H9 (cell line): ENCODE data around the gene GSG1L. TPM values are rescaled to one million over a fixed set of nuclear protein-coding genes. Genes with fewer than 3 reads are reported as not detected.

Experiments
- DNase-seq: peaks from one replicate; pipeline ENCODE4 v3.0.0-alpha.2; 2017
- H2AFZ ChIP-seq: one replicate; pipeline ENCODE4 v1.6.1; 2013; ENCODE audit warnings: mild to moderate bottlenecking, low read length, control low read depth, moderate library complexity
- H2AK5ac ChIP-seq: 2 replicates; pipeline ENCODE4 v1.6.1; 2013; ENCODE audit warnings: low read length, control low read depth, mixed read lengths; ENCODE audit not compliant: insufficient read length
- H2BK120ac ChIP-seq: one replicate; pipeline ENCODE4 v1.6.1; 2013; ENCODE audit warnings: low read depth, mild to moderate bottlenecking, low read length, control low read depth, inconsistent platforms; ENCODE audit not compliant: poor library complexity, severe bottlenecking
- H2BK12ac ChIP-seq: 2 replicates; pipeline ENCODE4 v1.6.1; 2013; ENCODE audit warnings: low read length, control low read depth, mixed read lengths, low read depth; ENCODE audit not compliant: insufficient read length
- H2BK15ac ChIP-seq: 2 replicates; pipeline ENCODE4 v1.6.1; 2013; ENCODE audit warnings: low read depth, low read length, control low read depth
- H2BK20ac ChIP-seq: one replicate; pipeline ENCODE4 v1.6.1; 2013; ENCODE audit warnings: low read depth, mild to moderate bottlenecking, low read length, control low read depth, inconsistent platforms; ENCODE audit not compliant: poor library complexity, severe bottlenecking
- H2BK5ac ChIP-seq: 2 replicates; pipeline ENCODE4 v1.6.1; 2013; ENCODE audit warnings: low read length, control low read depth, mixed read lengths; ENCODE audit not compliant: insufficient read length
- H3K14ac ChIP-seq: 2 replicates; pipeline ENCODE4 v1.6.1; 2013; ENCODE audit warnings: low read length, control low read depth; ENCODE audit not compliant: insufficient read depth
- H3K18ac ChIP-seq: 2 replicates; pipeline ENCODE4 v1.6.1; 2013; ENCODE audit warnings: low read depth, mild to moderate bottlenecking, mixed read lengths, low read length, control low read depth; ENCODE audit not compliant: insufficient read length
- H3K23ac ChIP-seq: 2 replicates; pipeline ENCODE4 v1.6.1; 2013; ENCODE audit warnings: low read length, control low read depth, mixed read lengths, low read depth; ENCODE audit not compliant: insufficient read length
- H3K23me2 ChIP-seq: 2 replicates; pipeline ENCODE4 v1.6.1; 2013; ENCODE audit warnings: low read depth, mild to moderate bottlenecking, mixed read lengths, low read length, control low read depth; ENCODE audit not compliant: insufficient read length, poor library complexity, severe bottlenecking
- H3K27ac ChIP-seq: 2 replicates; pipeline ENCODE4 v1.5.1; 2013; ENCODE audit warnings: low read length, control low read depth, mixed read lengths, low read depth; ENCODE audit not compliant: insufficient read length
- H3K27me3 ChIP-seq: 2 replicates; pipeline ENCODE4 v1.6.1; 2013; ENCODE audit warnings: low read length, control low read depth, inconsistent platforms; ENCODE audit not compliant: insufficient read depth
- H3K4ac ChIP-seq: 2 replicates; pipeline ENCODE4 v1.6.1; 2013; ENCODE audit warnings: low read depth, mild to moderate bottlenecking, control low read depth, inconsistent platforms, low read length, moderate library complexity
- H3K4me1 ChIP-seq: 2 replicates; pipeline ENCODE4 v1.6.1; 2013; ENCODE audit warnings: low read length, control low read depth, inconsistent platforms; ENCODE audit not compliant: insufficient read depth
- H3K4me2 ChIP-seq: 2 replicates; pipeline ENCODE4 v1.6.1; 2013; ENCODE audit warnings: low read length, control low read depth, mixed read lengths; ENCODE audit not compliant: insufficient read length, insufficient read depth
- H3K56ac ChIP-seq: 2 replicates; pipeline ENCODE4 v1.6.1; 2013; ENCODE audit warnings: low read depth, mild to moderate bottlenecking, mixed read lengths, low read length, control low read depth; ENCODE audit not compliant: insufficient read length
- H3K79me1 ChIP-seq: 2 replicates; pipeline ENCODE4 v1.6.1; 2013; ENCODE audit warnings: low read depth, mild to moderate bottlenecking, moderate library complexity, low read length, control low read depth, inconsistent platforms; ENCODE audit not compliant: insufficient read depth, poor library complexity, severe bottlenecking
- H3K79me2 ChIP-seq: 2 replicates; pipeline ENCODE4 v1.6.1; 2013; ENCODE audit warnings: low read length, control low read depth, inconsistent platforms; ENCODE audit not compliant: insufficient read depth
- H3K9ac ChIP-seq: 2 replicates; pipeline ENCODE4 v1.6.1; 2013; ENCODE audit warnings: low read length, control low read depth, mixed read lengths; ENCODE audit not compliant: insufficient read length; ENCODE audit errors: extremely low read depth
- H3K9me3 ChIP-seq: one replicate; pipeline ENCODE4 v1.6.1; 2013; ENCODE audit warnings: low read depth, low read length, inconsistent platforms; ENCODE audit not compliant: control insufficient read depth
- H3T11ph ChIP-seq: one replicate; pipeline ENCODE4 v1.6.1; 2013; ENCODE audit warnings: mild to moderate bottlenecking, low read length, control low read depth, inconsistent platforms
- H4K20me1 ChIP-seq: one replicate; pipeline ENCODE4 v1.6.1; 2013; ENCODE audit not compliant: control insufficient read depth, insufficient read length, insufficient read depth
- H4K5ac ChIP-seq: 2 replicates; pipeline ENCODE4 v1.6.1; 2013; ENCODE audit warnings: low read depth, mild to moderate bottlenecking, mixed read lengths, low read length, control low read depth; ENCODE audit not compliant: insufficient read length
- H4K8ac ChIP-seq: replicated peaks from 2 replicates; pipeline ENCODE4 v1.6.1; 2013; ENCODE audit warnings: low read length, control low read depth, mixed read lengths, low read depth; ENCODE audit not compliant: insufficient read length
- H4K91ac ChIP-seq: 2 replicates; pipeline ENCODE4 v1.6.1; 2013; ENCODE audit warnings: low read depth, mild to moderate bottlenecking, moderate library complexity, mixed read lengths, low read length, control low read depth; ENCODE audit not compliant: insufficient read length
- H3K27ac Mint-ChIP-seq, 3 experiments: 2 replicates in 2 of 3; 3 replicates in 1 of 3; pipeline ENCODE4 v1.8.0; 2020 to 2021; ENCODE audit warnings: mixed read lengths in 3 of 3, mild to moderate bottlenecking in 1 of 3, moderate library complexity in 1 of 3
- H3K27me3 Mint-ChIP-seq: 2 replicates; pipeline ENCODE4 v1.8.0; 2021; ENCODE audit warnings: low read depth, mild to moderate bottlenecking, moderate library complexity, mixed read lengths
- H3K36me3 Mint-ChIP-seq, 3 experiments: 2 replicates in 2 of 3; 3 replicates in 1 of 3; pipeline ENCODE4 v1.8.0; 2020 to 2021; ENCODE audit warnings: low read depth in 3 of 3, mixed read lengths in 3 of 3; ENCODE audit not compliant: insufficient read depth in 1 of 3
- H3K4me1 Mint-ChIP-seq, 2 experiments: 2 replicates each; pipeline ENCODE4 v1.8.0; 2020; ENCODE audit warnings: mixed read lengths in 2 of 2
- H3K4me3 Mint-ChIP-seq, 2 experiments: 2 replicates in 1 of 2; 3 replicates in 1 of 2; pipeline ENCODE4 v1.8.0; 2020 to 2021; ENCODE audit warnings: mild to moderate bottlenecking in 2 of 2, mixed read lengths in 2 of 2, moderate library complexity in 1 of 2
- H3K9me3 Mint-ChIP-seq, 2 experiments: 2 replicates in 1 of 2; 3 replicates in 1 of 2; pipeline ENCODE4 v1.8.0; 2020; ENCODE audit warnings: mild to moderate bottlenecking in 2 of 2, mixed read lengths in 2 of 2, moderate library complexity in 1 of 2
- total RNA-seq: library from RNA; stranded (reverse); gene quantifications from 2 replicates; pipeline ENCODE4 v1.2.1, GENCODE V29; 2021
- TF ChIP-seq, protein P1 (sequence below): fragments of 200-600 bp; sonication (generic); conservative IDR thresholded peaks from 3 replicates; pipeline ENCODE4 v1.8.0; 2021; ENCODE audit warnings: antibody characterized with exemption, mild to moderate bottlenecking

GSG1L gene
- total RNA-seq, 1 experiment from 2014 or later: 0.35 TPM

GRCh38 chr16:27793249-27793622 lies 270.3 kb downstream of the GSG1L start:
- TF ChIP-seq, protein P1, sequence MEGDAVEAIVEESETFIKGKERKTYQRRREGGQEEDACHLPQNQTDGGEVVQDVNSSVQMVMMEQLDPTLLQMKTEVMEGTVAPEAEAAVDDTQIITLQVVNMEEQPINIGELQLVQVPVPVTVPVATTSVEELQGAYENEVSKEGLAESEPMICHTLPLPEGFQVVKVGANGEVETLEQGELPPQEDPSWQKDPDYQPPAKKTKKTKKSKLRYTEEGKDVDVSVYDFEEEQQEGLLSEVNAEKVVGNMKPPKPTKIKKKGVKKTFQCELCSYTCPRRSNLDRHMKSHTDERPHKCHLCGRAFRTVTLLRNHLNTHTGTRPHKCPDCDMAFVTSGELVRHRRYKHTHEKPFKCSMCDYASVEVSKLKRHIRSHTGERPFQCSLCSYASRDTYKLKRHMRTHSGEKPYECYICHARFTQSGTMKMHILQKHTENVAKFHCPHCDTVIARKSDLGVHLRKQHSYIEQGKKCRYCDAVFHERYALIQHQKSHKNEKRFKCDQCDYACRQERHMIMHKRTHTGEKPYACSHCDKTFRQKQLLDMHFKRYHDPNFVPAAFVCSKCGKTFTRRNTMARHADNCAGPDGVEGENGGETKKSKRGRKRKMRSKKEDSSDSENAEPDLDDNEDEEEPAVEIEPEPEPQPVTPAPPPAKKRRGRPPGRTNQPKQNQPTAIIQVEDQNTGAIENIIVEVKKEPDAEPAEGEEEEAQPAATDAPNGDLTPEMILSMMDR: no peak
- no peaks in the 10 kb centered on the region for H3K36me3 Mint-ChIP-seq
- no peak overlapping the region for H3K27ac Mint-ChIP-seq
- H3K9me3 Mint-ChIP-seq: no peaks in the 10 kb centered on the region
- Histone ChIP-seq H3T11ph (no peak overlapping the region), H4K91ac (no peak overlapping the region), H3K79me1 (no peaks in the 10 kb centered on the region), H3K23ac (no peak overlapping the region), H3K9me3 (no peaks in the 10 kb centered on the region), H3K23me2 (no peaks in the 10 kb centered on the region), H3K4me2 (no peak overlapping the region), H2BK5ac (no peak overlapping the region), H3K4me1 (no peaks in the 10 kb centered on the region), H3K9ac (no peak overlapping the region), H2BK120ac (no peak overlapping the region), H3K27ac (no peak overlapping the region), H3K14ac (no peak overlapping the region), H4K20me1 (no peaks in the 10 kb centered on the region), H4K8ac (no peak overlapping the region), H2AK5ac (no peak overlapping the region), H3K18ac (no peak overlapping the region), H3K79me2 (no peaks in the 10 kb centered on the region), H2AFZ (no peak overlapping the region), H4K5ac (no peak overlapping the region), H3K56ac (no peak overlapping the region), H3K27me3 (no peaks in the 10 kb centered on the region), H3K4ac (no peak overlapping the region), H2BK20ac (no peak overlapping the region), H2BK12ac (no peak overlapping the region), H2BK15ac (no peak overlapping the region)
- H3K27me3 Mint-ChIP-seq: peaks cover 7% of the 10 kb centered on the region
- DNase-seq: no peak
- no peak overlapping the region for H3K4me3 Mint-ChIP-seq
- H3K4me1 Mint-ChIP-seq: no peaks in the 10 kb centered on the region
